Endothelial cell of umbilical vein (primary cell): ENCODE measurements around the gene NECTIN3. TPM values are rescaled to one million over a fixed set of nuclear protein-coding genes. Genes with fewer than 3 reads are reported as not detected.

Experiments
- BruUV-seq: library from RNA; stranded (reverse); fragments of 400-500 nt; replicated peaks from 2 replicates; lab custom pipeline; 2021; lab: Mats Ljungman, UMichigan
- CTCF ChIA-PET: fragments of 300-600, 350-600 bp; sonication (Branson Sonifier 250); formaldehyde crosslinking; loops from one replicate; lab custom pipeline; 2021; ENCODE audit warnings: antibody characterized with exemption, inconsistent platforms; lab: Charles Lee
- POLR2A ChIA-PET: fragments of 300-600, 350-600 bp; sonication (Branson Sonifier 250); formaldehyde crosslinking; loops from one replicate; lab custom pipeline; 2021; ENCODE audit warnings: antibody characterized with exemption, inconsistent platforms; lab: Charles Lee
- DNase-seq: peaks from one replicate; pipeline ENCODE4 v3.0.0-alpha.2; 2011; ENCODE audit warnings: low read depth, low spot score
- FAIRE-seq: peaks from 2 replicates; lab custom pipeline; 2011; peaks lifted over from hg19 to GRCh38; lab: Jason Lieb, UNC
- H2AFZ ChIP-seq: 2 replicates; pipeline ENCODE4 v1.6.0; 2012; ENCODE audit warnings: low read depth, low read length, control low read depth, inconsistent platforms
- H3K27ac ChIP-seq: 2 replicates; pipeline ENCODE4 v1.5.1; 2011; ENCODE audit warnings: low read depth, mild to moderate bottlenecking, control low read depth, low read length, moderate library complexity; ENCODE audit not compliant: insufficient read depth
- H3K27me3 ChIP-seq, 2 experiments: 2 replicates each; pipeline versions ENCODE4 v1.6.0 to v1.6.1; 2011; ENCODE audit warnings: low read length in 2 of 2, mixed read lengths in 1 of 2; ENCODE audit not compliant: control insufficient read depth in 2 of 2, insufficient read depth in 2 of 2
- H3K36me3 ChIP-seq, 2 experiments: 2 replicates in 1 of 2; 3 replicates in 1 of 2; pipeline ENCODE4 v1.5.1; 2011; ENCODE audit warnings: low read length in 2 of 2, mild to moderate bottlenecking in 1 of 2, moderate library complexity in 1 of 2; ENCODE audit not compliant: control insufficient read depth in 2 of 2, insufficient read depth in 2 of 2; ENCODE audit errors: extremely low read depth in 1 of 2
- H3K4me1 ChIP-seq: 3 replicates; pipeline ENCODE4 v1.5.1; 2011; ENCODE audit warnings: mild to moderate bottlenecking, low read length; ENCODE audit not compliant: control insufficient read depth, insufficient read depth; ENCODE audit errors: extremely low read depth
- H3K4me2 ChIP-seq: 2 replicates; pipeline ENCODE4 v1.6.1; 2011; ENCODE audit warnings: low read length, control low read depth, mixed read lengths; ENCODE audit not compliant: insufficient read depth
- H3K4me3 ChIP-seq, 3 experiments: fragments of 200-600 bp in 1 of 3; sonication (generic), shearing (Covaris generic) in 1 of 3; replicated peaks in 1 of 3; 2 replicates each; pipeline ENCODE4 v1.5.1; 2011 to 2016; ENCODE audit warnings: control low read depth in 3 of 3, low read length in 3 of 3, mild to moderate bottlenecking in 2 of 3, inconsistent platforms in 1 of 3, low read depth in 1 of 3, moderate library complexity in 1 of 3; ENCODE audit not compliant: insufficient read depth in 1 of 3
- H3K79me2 ChIP-seq: 2 replicates; pipeline ENCODE4 v1.6.0; 2012; ENCODE audit warnings: low read length, inconsistent platforms; ENCODE audit not compliant: control insufficient read depth, insufficient read depth
- H3K9ac ChIP-seq: replicated peaks from 2 replicates; pipeline ENCODE3; 2011; ENCODE audit warnings: low read length, control low read depth; ENCODE audit not compliant: insufficient read depth; ENCODE audit errors: extremely low read depth
- H3K9me1 ChIP-seq: replicated peaks from 3 replicates; pipeline ENCODE4 v1.6.0; 2011; ENCODE audit warnings: mild to moderate bottlenecking, low read length; ENCODE audit not compliant: control insufficient read depth, insufficient read depth; ENCODE audit errors: extremely low read depth
- H3K9me3 ChIP-seq: replicated peaks from 2 replicates; pipeline ENCODE4 v1.5.1; 2012; ENCODE audit warnings: low read length, inconsistent platforms; ENCODE audit not compliant: control insufficient read depth, insufficient read depth
- H4K20me1 ChIP-seq: replicated peaks from 2 replicates; pipeline ENCODE3; 2011; ENCODE audit warnings: mild to moderate bottlenecking, low read length; ENCODE audit not compliant: control insufficient read depth, insufficient read depth; ENCODE audit errors: extremely low read depth
- EZH2 ChIP-seq: IDR thresholded peaks from 2 replicates; pipeline ENCODE4 v1.6.1; 2012; ENCODE audit warnings: borderline replicate concordance, low read depth, mild to moderate bottlenecking, moderate library complexity, low read length, inconsistent platforms; ENCODE audit not compliant: severe bottlenecking
- FOS ChIP-seq: IDR thresholded peaks from 2 replicates; pipeline ENCODE4 v1.6.1; 2011; ENCODE audit warnings: mild to moderate bottlenecking, low read length, moderate library complexity, borderline replicate concordance; ENCODE audit not compliant: insufficient read depth
- GATA2 ChIP-seq: IDR thresholded peaks from 2 replicates; pipeline ENCODE4 v1.7.0; 2011; ENCODE audit warnings: low read depth, mild to moderate bottlenecking, moderate library complexity, mixed read lengths, low read length; ENCODE audit not compliant: insufficient read length, insufficient read depth
- JUN ChIP-seq: IDR thresholded peaks from 2 replicates; pipeline ENCODE4 v1.6.1; 2011; ENCODE audit warnings: borderline replicate concordance, low read depth; ENCODE audit not compliant: insufficient read length, insufficient read depth
- MYC ChIP-seq: IDR thresholded peaks from one replicate; pipeline ENCODE4 v1.6.1; 2011; ENCODE audit warnings: mild to moderate bottlenecking, low read depth, low read length
- POLR2A ChIP-seq: IDR thresholded peaks from 2 replicates; pipeline ENCODE4 v1.6.1; 2012; ENCODE audit warnings: low read depth, mild to moderate bottlenecking, control low read depth, low read length
- POLR2AphosphoS5 ChIP-seq: IDR thresholded peaks from 2 replicates; pipeline ENCODE4 v1.6.1; 2012; ENCODE audit warnings: low read depth, mild to moderate bottlenecking, control low read depth, low read length, moderate library complexity; ENCODE audit not compliant: insufficient read depth
- dilution Hi-C: fragments of 300-500 bp; cut with MboI; formaldehyde crosslinking; loops from one replicate; pipeline ENCODE4 v1.15.0; 2019; ENCODE audit warnings: low sequenced_read_pairs; ENCODE audit not compliant: extremely low pct_ligation_motif_present
- intact Hi-C: fragments of 100-400 bp; cut with micrococcal nuclease; formaldehyde crosslinking; loops from one replicate; pipeline ENCODE4 v1.10.0; 2022
- polyA plus RNA-seq, 4 experiments: library from polyadenylated mRNA; depleted of rRNA in 3 of 4; stranded (reverse) in 3 of 4; unstranded in 1 of 4; fragments of >200 nt; gene quantifications; 2 replicates each; pipeline versions ENCODE4 v1.2.1 to v1.2.3, GENCODE V29; 2011 to 2012; ENCODE audit warnings: missing spikeins in 1 of 4
- total RNA-seq: library from RNA; stranded (reverse); gene quantifications from 2 replicates; pipeline ENCODE4 v1.2.3, GENCODE V29; 2021
- TF ChIP-seq, protein P1 (sequence below), 2 donors: IDR thresholded peaks; 1 replicate in 1 of 2; 2 replicates in 1 of 2; pipeline ENCODE4 v1.5.1; 2011; ENCODE audit warnings: low read length in 2 of 2, mild to moderate bottlenecking in 2 of 2, moderate library complexity in 2 of 2, control low read depth in 1 of 2, inconsistent platforms in 1 of 2, low read depth in 1 of 2; ENCODE audit not compliant: insufficient read depth in 1 of 2; ENCODE audit errors: extremely low read depth in 1 of 2
- TF ChIP-seq, protein P2 (sequence below): IDR thresholded peaks from 2 replicates; pipeline ENCODE4 v1.6.1; 2011; ENCODE audit not compliant: insufficient read depth, insufficient read length

NECTIN3 gene
- total and polyA plus RNA-seq, 2 donors (not counting 3 experiments of a cell fraction or from before 2014, with no cell fraction given), result 14.3 to 26.9 TPM

DNA sequence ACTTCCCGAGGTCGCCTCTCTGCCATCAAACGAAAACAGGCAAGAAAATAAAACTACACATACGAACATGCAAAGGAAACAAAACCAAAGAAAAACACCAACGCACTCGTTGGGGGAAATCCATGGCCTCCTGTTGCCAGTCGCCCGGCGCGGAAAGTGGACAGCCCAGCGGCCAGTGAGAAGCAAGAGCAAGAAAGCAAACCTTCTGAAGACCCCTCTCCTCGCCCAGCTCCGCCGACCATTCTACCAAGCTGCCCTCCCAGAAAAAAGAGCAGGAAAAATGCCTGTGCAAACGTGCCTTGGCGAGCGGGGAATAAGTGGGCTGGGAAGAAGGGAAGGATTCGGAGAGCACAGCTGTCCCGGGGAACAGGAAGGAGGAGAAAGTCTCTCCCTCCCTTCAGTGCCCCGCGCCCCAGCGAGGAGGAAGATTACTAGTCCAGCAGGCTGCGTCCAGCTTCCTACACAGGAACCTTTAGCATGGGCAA lies 802 bp upstream of the NECTIN3 start:
- dilution Hi-C loops, result no loop called here
- H3K9me1 ChIP-seq, result no peaks in the 10 kb centered on the region
- H3K36me3 ChIP-seq, result no peaks in the 10 kb centered on the region
- FAIRE-seq (no peak), DNase-seq (no peak)
- CTCF ChIA-PET, result interaction anchor here (0.9 kb wide), 1 partner anchor 756 kb away, joined by 6 read pairs; no protein-coding TSS in a partner anchor
- POLR2A ChIA-PET, result no interaction called here
- no peaks in the 10 kb centered on the region for H3K27me3 ChIP-seq
- BruUV-seq, result TSS peak; percentile 59
- H3K4me3 ChIP-seq, result peak overlapping the region; percentile 91 to 96 (median 96)
- intact Hi-C loops, result loop anchor here (1.0 to 2.0 kb wide), 3 partner anchors 550 to 728 kb away; no protein-coding TSS in a partner anchor
- peaks cover 38% of the 10 kb centered on the region for H3K79me2 ChIP-seq
- H3K4me2 ChIP-seq, result peak overlapping the region; percentile 94
- peak overlapping the region; percentile 82 for H3K27ac ChIP-seq
- H4K20me1 ChIP-seq, result peaks cover 7% of the 10 kb centered on the region
- peak overlapping the region; percentile 87 for H3K9ac ChIP-seq
- peak overlapping the region; percentile 98 for H2AFZ ChIP-seq
- TF ChIP-seq JUN (no peak), POLR2A (no peak), EZH2 (no peak), POLR2AphosphoS5 (no peak), GATA2 (no peak), MYC (no peak), FOS (no peak)
- TF ChIP-seq, protein P1, sequence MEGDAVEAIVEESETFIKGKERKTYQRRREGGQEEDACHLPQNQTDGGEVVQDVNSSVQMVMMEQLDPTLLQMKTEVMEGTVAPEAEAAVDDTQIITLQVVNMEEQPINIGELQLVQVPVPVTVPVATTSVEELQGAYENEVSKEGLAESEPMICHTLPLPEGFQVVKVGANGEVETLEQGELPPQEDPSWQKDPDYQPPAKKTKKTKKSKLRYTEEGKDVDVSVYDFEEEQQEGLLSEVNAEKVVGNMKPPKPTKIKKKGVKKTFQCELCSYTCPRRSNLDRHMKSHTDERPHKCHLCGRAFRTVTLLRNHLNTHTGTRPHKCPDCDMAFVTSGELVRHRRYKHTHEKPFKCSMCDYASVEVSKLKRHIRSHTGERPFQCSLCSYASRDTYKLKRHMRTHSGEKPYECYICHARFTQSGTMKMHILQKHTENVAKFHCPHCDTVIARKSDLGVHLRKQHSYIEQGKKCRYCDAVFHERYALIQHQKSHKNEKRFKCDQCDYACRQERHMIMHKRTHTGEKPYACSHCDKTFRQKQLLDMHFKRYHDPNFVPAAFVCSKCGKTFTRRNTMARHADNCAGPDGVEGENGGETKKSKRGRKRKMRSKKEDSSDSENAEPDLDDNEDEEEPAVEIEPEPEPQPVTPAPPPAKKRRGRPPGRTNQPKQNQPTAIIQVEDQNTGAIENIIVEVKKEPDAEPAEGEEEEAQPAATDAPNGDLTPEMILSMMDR (IDR thresholded peaks at IDR 0.05; ENCODE audit: extremely low read depth in 1 of 2, insufficient read depth in 1 of 2, low read depth in 1 of 2, low read length in 2 of 2), result no peak
- TF ChIP-seq, protein P2, sequence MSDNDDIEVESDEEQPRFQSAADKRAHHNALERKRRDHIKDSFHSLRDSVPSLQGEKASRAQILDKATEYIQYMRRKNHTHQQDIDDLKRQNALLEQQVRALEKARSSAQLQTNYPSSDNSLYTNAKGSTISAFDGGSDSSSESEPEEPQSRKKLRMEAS, result no peak
- H3K4me1 ChIP-seq, result peaks cover 23% of the 10 kb centered on the region
- no peaks in the 10 kb centered on the region for H3K9me3 ChIP-seq
